ENCODE results near the gene HIPK4. TPM values are rescaled to one million over a fixed set of nuclear protein-coding genes. Genes with fewer than 3 reads are reported as not detected.

Gene HIPK4
- polyA plus RNA-seq, 3 donors, result 0.09 TPM; not detected in 2

DNA sequence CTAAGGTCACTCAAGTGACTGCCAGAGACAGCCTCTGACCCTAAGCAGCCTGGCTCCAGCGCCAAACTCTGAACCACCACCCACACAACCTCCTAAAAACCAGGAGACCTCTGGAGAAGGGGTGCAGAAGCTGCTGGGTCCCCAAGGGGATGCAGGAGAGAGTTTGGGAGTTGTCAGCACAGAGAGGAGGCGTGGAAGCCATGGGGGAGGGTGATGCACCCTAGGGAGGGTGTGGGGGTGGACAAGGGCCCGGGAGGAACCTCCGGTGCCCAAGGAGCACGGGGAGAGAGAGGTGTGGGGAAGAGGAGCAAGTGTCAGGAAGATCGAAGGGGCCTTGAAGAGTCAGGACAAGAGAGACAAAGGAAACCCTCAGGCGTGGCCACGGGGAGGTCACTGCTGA, 2.1 kb upstream of the HIPK4 start:
- H3K36me3 Mint-ChIP-seq, result no peaks in the 10 kb centered on the region
- Histone ChIP-seq H3K9me3 (replicated peaks in 1 of 2; ENCODE audit: control insufficient read depth in 1 of 2, insufficient read depth in 1 of 2, low read length in 2 of 2) (no peaks in the 10 kb centered on the region), H3K9ac (ENCODE audit: insufficient read depth, low read length, poor library complexity, severe bottlenecking) (no peak overlapping the region), H4K20me1 (ENCODE audit: insufficient read depth, low read length) (no peaks in the 10 kb centered on the region), H3K4me3 (replicated peaks in 1 of 3; ENCODE audit: low read depth in 2 of 3, low read length in 3 of 3) (no peak overlapping the region), H3K36me3 (replicated peaks in 1 of 2; ENCODE audit: control insufficient read depth in 1 of 2, insufficient read depth in 2 of 2, low read length in 2 of 2) (no peaks in the 10 kb centered on the region), H3K79me2 (ENCODE audit: insufficient read depth, low read length) (no peaks in the 10 kb centered on the region), H3K4me2 (replicated peaks; ENCODE audit: extremely low read depth, low read length, poor library complexity, severe bottlenecking) (no peak overlapping the region), H2AFZ (ENCODE audit: insufficient read depth, low read depth, low read length, poor library complexity, severe bottlenecking) (no peak overlapping the region), H3K27ac (ENCODE audit: low read depth in 1 of 2, low read length in 2 of 2) (no peak overlapping the region), H3K4me1 (ENCODE audit: control insufficient read depth in 1 of 2, insufficient read depth in 2 of 2, low read length in 2 of 2) (peaks cover 5 to 10% of the 10 kb centered on the region in 2 donors), H3K27me3 (ENCODE audit: control insufficient read depth in 2 of 2, insufficient read depth in 2 of 2, low read length in 2 of 2) (no peaks in the 10 kb centered on the region)
- no peak overlapping the region for H3K4me3 Mint-ChIP-seq
- H3K27me3 Mint-ChIP-seq (ENCODE audit: low read depth in 3 of 3), result peaks cover 1 to 11% (median 5%) of the 10 kb centered on the region in 3 donors
- no peak for DNase-seq
- peaks cover 19% of the 10 kb centered on the region for H3K4me1 Mint-ChIP-seq
- intact Hi-C loops (cut with micrococcal nuclease), result loop anchor here in 1 of 2 donors (10.0 kb wide), 1 partner anchor 87 kb away; no protein-coding TSS in a partner anchor
- TF ChIP-seq CTCF (IDR thresholded peaks at IDR 0.05), result no peak
- H3K27ac Mint-ChIP-seq, result no peak overlapping the region
- WGBS (ENCODE audit: insufficient coverage), result 86% methylated on average over 7 of the region's 8 CpGs
- H3K9me3 Mint-ChIP-seq, result peaks cover 0 to 2% (median 0%) of the 10 kb centered on the region in 7 donors

GRCh38 chr19:40389404-40390083, 437 bp downstream of the HIPK4 start:
- Histone ChIP-seq H3K9me3 (replicated peaks in 1 of 2; ENCODE audit: control insufficient read depth in 1 of 2, insufficient read depth in 1 of 2, low read length in 2 of 2) (no peaks in the 10 kb centered on the region), H3K36me3 (replicated peaks in 1 of 2; ENCODE audit: control insufficient read depth in 1 of 2, insufficient read depth in 2 of 2, low read length in 2 of 2) (no peaks in the 10 kb centered on the region), H4K20me1 (ENCODE audit: insufficient read depth, low read length) (no peaks in the 10 kb centered on the region), H3K9ac (ENCODE audit: insufficient read depth, low read length, poor library complexity, severe bottlenecking) (no peak overlapping the region), H3K27me3 (ENCODE audit: control insufficient read depth in 2 of 2, insufficient read depth in 2 of 2, low read length in 2 of 2) (no peaks in the 10 kb centered on the region), H3K4me2 (replicated peaks; ENCODE audit: extremely low read depth, low read length, poor library complexity, severe bottlenecking) (no peak overlapping the region), H3K27ac (ENCODE audit: low read depth in 1 of 2, low read length in 2 of 2) (no peak overlapping the region), H3K4me3 (replicated peaks in 1 of 3; ENCODE audit: low read depth in 2 of 3, low read length in 3 of 3) (no peak overlapping the region), H3K79me2 (ENCODE audit: insufficient read depth, low read length) (no peaks in the 10 kb centered on the region), H3K4me1 (ENCODE audit: control insufficient read depth in 1 of 2, insufficient read depth in 2 of 2, low read length in 2 of 2) (peaks cover 5 to 10% of the 10 kb centered on the region in 2 donors), H2AFZ (ENCODE audit: insufficient read depth, low read depth, low read length, poor library complexity, severe bottlenecking) (no peak overlapping the region)
- no peak for TF ChIP-seq CTCF (IDR thresholded peaks at IDR 0.05)
- Mint-ChIP-seq H3K4me1 (peaks cover 15% of the 10 kb centered on the region), H3K27ac (no peak overlapping the region), H3K36me3 (no peaks in the 10 kb centered on the region), H3K4me3 (no peak overlapping the region), H3K9me3 (peaks cover 0 to 4% (median 0%) of the 10 kb centered on the region in 7 donors), H3K27me3 (ENCODE audit: low read depth in 3 of 3) (peaks cover 3 to 9% (median 7%) of the 10 kb centered on the region in 3 donors)
- DNase-seq, result no peak
- intact Hi-C loops (cut with micrococcal nuclease), result loop anchor here in 1 of 2 donors (10.0 kb wide), 1 partner anchor 85 kb away; no protein-coding TSS in a partner anchor
- WGBS (ENCODE audit: insufficient coverage), result 98% methylated on average over 29 of the region's 33 CpGs

Measured in CD14-positive monocyte (primary cell).